Activated CD4-positive, alpha-beta T cell treated with anti-CD3 and anti-CD28 coated beads, Interleukin-2, Interleukin-6, amounts not matched to agents 100 ng/mL and 50 ng/mL, durations not matched to agents 16 hours and 8 hours (primary cell): ENCODE data around the gene RPL29.

Experiments
- DNase-seq: peaks from one replicate; pipeline ENCODE4 v3.0.0-alpha.2; 2020

Gene RPL29

DNA sequence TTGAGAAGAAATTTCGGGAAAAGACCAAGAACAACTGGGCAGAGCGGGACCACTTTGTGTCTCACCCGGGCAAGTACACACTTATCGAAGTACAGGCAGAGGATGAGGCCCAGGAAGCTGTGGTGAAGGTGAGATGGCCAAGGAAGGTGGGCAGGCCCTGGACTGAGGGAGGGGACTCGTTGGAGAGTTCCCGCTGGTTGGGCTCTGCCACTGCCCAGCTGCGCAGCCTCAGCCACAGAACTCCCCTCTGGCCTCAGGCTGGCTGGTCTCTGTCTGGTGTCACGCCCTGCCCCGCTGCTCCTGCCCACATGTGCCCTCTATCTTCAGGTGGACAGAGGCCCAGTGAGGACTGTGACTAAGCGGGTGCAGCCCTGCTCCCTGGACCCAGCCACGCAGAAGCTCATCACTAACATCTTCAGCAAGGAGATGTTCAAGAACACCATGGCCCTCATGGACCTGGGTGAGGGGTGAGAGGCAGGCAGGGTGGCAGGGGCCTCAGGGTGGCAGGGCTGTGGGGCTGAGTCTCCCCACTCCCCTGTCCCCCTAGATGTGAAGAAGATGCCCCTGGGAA lies 51.2 kb downstream of the RPL29 start:
- no peak for DNase-seq
